GM12878 (cell line): ENCODE data around the gene ISCA2. TPM values are rescaled to one million over a fixed set of nuclear protein-coding genes. Genes with fewer than 3 reads are reported as not detected.
A peak's percentile ranks its signal among the peaks of the same experiment; 100 is the strongest.

ENCODE experiments used
- CHD1 ChIP-seq: IDR thresholded peaks from 2 replicates; pipeline ENCODE4 v1.6.1; 2012; ENCODE audit warnings: low read depth, low read length, improper control_type of control experiment
- CHD4 ChIP-seq: fragments of 200-600 bp; sonication (generic); IDR thresholded peaks from 2 replicates; pipeline ENCODE4 v1.6.1; 2016; ENCODE audit warnings: mild to moderate bottlenecking
- EP300 ChIP-seq, 2 experiments: fragments of 150-350 bp in 1 of 2; IDR thresholded peaks; 2 replicates each; pipeline ENCODE4 v1.6.1; 2011 to 2012; ENCODE audit warnings: low read depth in 2 of 2, low read length in 2 of 2, borderline replicate concordance in 1 of 2, improper control_type of control experiment in 1 of 2, inconsistent platforms in 1 of 2; ENCODE audit not compliant: control insufficient read depth in 1 of 2
- HCFC1 ChIP-seq: fragments of 150-350 bp; IDR thresholded peaks from 2 replicates; pipeline ENCODE4 v1.6.1; 2014; ENCODE audit warnings: low read length
- IKZF1 ChIP-seq: fragments of 450-650 bp; conservative IDR thresholded peaks from 2 replicates; pipeline ENCODE4 v1.6.1; 2017; ENCODE audit warnings: antibody characterized with exemption, mild to moderate bottlenecking
- MEF2B ChIP-seq: fragments of 450-650 bp; IDR thresholded peaks from 2 replicates; pipeline ENCODE4 v1.6.1; 2018; ENCODE audit warnings: mild to moderate bottlenecking, moderate library complexity; ENCODE audit not compliant: partially characterized antibody, poor library complexity, severe bottlenecking
- MTA3 ChIP-seq: IDR thresholded peaks from 2 replicates; pipeline ENCODE4 v1.6.1; 2012; ENCODE audit warnings: low read length, inconsistent platforms, borderline replicate concordance
- MYC ChIP-seq: IDR thresholded peaks from 2 replicates; pipeline ENCODE4 v1.6.1; 2011; ENCODE audit warnings: mild to moderate bottlenecking, low read length, moderate library complexity, inconsistent platforms; ENCODE audit not compliant: insufficient read depth, insufficient replicate concordance, insufficient read length, severe bottlenecking
- NRF1 ChIP-seq: conservative IDR thresholded peaks from 2 replicates; pipeline ENCODE4 v1.6.1; 2011; ENCODE audit warnings: mild to moderate bottlenecking, low read depth, low read length, improper control_type of control experiment
- RAD21 ChIP-seq: IDR thresholded peaks from 2 replicates; pipeline ENCODE4 v1.6.1; 2011; ENCODE audit warnings: mild to moderate bottlenecking, low read depth, low read length, moderate library complexity; ENCODE audit not compliant: insufficient read depth
- RAD51 ChIP-seq: fragments of 450-650 bp; IDR thresholded peaks from 2 replicates; pipeline ENCODE4 v1.6.1; 2016; ENCODE audit warnings: moderate library complexity, mild to moderate bottlenecking, inconsistent platforms
- SIX5 ChIP-seq: IDR thresholded peaks from 2 replicates; pipeline ENCODE4 v1.6.1; 2011; ENCODE audit warnings: mild to moderate bottlenecking, low read depth, low read length, moderate library complexity; ENCODE audit not compliant: severe bottlenecking
- SRF ChIP-seq, 2 experiments: IDR thresholded peaks; 2 replicates each; pipeline ENCODE4 v1.6.1; 2011; ENCODE audit warnings: low read depth in 2 of 2, low read length in 2 of 2, mild to moderate bottlenecking in 1 of 2, moderate library complexity in 1 of 2
- TCF7 ChIP-seq: IDR thresholded peaks from 2 replicates; pipeline ENCODE4 v1.6.1; 2014; ENCODE audit warnings: antibody characterized with exemption, borderline replicate concordance
- ZNF207 ChIP-seq: fragments of 450-650 bp; IDR thresholded peaks from 2 replicates; pipeline ENCODE4 v1.6.1; 2014; ENCODE audit warnings: antibody characterized with exemption, mild to moderate bottlenecking, borderline replicate concordance
- ZNF622 ChIP-seq: fragments of 450-650 bp; IDR thresholded peaks from 2 replicates; pipeline ENCODE4 v1.6.1; 2017; ENCODE audit warnings: mild to moderate bottlenecking, inconsistent platforms
- polyA plus RNA-seq, 11 experiments: library from polyadenylated mRNA; depleted of rRNA in 4 of 11; unstranded in 6 of 11; stranded (reverse) in 5 of 11; fragments of >200 nt; fragmentation: Nextera tagmentation in 4 of 11; fragmentation: Illumina TruSeq in 1 of 11; extraction: Ambion mirVana in 4 of 11; extraction: Trizol in 1 of 11; gene quantifications; 1 replicate in 1 of 11; 2 replicates in 10 of 11; pipeline versions ENCODE4 v1.2.1 to v1.2.3, GENCODE V29; 2011 to 2016; ENCODE audit warnings: inconsistent platforms in 2 of 11, missing spikeins in 2 of 11, low read depth in 1 of 11
- total RNA-seq, 4 experiments: library from RNA; depleted of rRNA in 3 of 4; stranded (reverse); fragments of >200 nt in 3 of 4; fragmentation: Illumina TruSeq in 1 of 4; extraction: Trizol in 1 of 4; gene quantifications; 2 replicates each; pipeline versions ENCODE4 v1.2.1 to v1.2.3, GENCODE V29; 2013 to 2021
- TF ChIP-seq, protein P1 (sequence below): IDR thresholded peaks from 2 replicates; pipeline ENCODE4 v1.6.1; 2012; ENCODE audit warnings: low read depth, low read length, improper control_type of control experiment
- TF ChIP-seq, protein P2 (sequence below): IDR thresholded peaks from 2 replicates; pipeline ENCODE4 v1.6.1; 2011; ENCODE audit warnings: low read depth, low read length, improper control_type of control experiment, borderline replicate concordance

Gene ISCA2
- total and polyA plus RNA-seq, 10 of the 15 experiments (the other 5 are each of a cell fraction or from before 2014, with no cell fraction given) = 7.5 to 116 (median 32.5) TPM

DNA sequence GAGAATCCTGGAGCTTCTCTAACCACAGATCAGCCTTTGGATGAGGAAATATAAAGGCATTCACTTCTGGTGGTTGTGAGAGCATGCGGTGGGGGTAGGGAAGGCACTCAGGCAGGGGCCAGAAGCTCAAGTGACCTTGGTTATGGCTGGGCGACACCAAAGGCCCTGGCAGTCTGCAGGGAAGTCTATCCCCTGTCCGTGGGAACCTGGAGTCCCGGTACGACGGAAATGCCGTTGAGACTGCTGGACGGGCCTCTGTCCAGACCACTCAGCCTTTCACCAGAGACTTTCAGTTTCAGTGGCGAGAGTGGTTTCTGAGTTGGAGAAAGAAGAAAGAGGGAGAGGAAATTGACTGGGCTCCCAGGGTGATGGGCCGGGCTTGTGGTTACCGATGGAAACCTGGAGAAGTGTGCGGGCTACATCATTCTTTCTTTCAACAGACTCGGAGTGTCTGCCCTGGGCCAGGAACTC, 20.9 kb downstream of the ISCA2 start (continued):
- TF ChIP-seq MTA3 = no peak
- TF ChIP-seq NRF1 = no peak
- TF ChIP-seq IKZF1 = peak; percentile 44; the same call in 1 of the 2 replicates
- no peak for TF ChIP-seq HCFC1
- TF ChIP-seq ZNF622 = no peak
- no peak for TF ChIP-seq RAD21
- TF ChIP-seq CHD1 = no peak
- TF ChIP-seq MEF2B = peak; percentile 22
- TF ChIP-seq, protein P1, sequence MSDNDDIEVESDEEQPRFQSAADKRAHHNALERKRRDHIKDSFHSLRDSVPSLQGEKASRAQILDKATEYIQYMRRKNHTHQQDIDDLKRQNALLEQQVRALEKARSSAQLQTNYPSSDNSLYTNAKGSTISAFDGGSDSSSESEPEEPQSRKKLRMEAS = no peak
- TF ChIP-seq RAD51 = no peak
- TF ChIP-seq TCF7 = no peak
- no peak for TF ChIP-seq EP300 (IDR thresholded peaks at IDR 0.05; ENCODE audit: borderline replicate concordance in 1 of 2, control insufficient read depth in 1 of 2, low read depth in 2 of 2, low read length in 2 of 2)
- TF ChIP-seq MYC = no peak
- TF ChIP-seq CHD4 = no peak
- no peak for TF ChIP-seq ZNF207
- TF ChIP-seq SIX5 = no peak
- TF ChIP-seq SRF (IDR thresholded peaks at IDR 0.05; ENCODE audit: low read depth in 2 of 2, low read length in 2 of 2) = no peak
- TF ChIP-seq, protein P2, sequence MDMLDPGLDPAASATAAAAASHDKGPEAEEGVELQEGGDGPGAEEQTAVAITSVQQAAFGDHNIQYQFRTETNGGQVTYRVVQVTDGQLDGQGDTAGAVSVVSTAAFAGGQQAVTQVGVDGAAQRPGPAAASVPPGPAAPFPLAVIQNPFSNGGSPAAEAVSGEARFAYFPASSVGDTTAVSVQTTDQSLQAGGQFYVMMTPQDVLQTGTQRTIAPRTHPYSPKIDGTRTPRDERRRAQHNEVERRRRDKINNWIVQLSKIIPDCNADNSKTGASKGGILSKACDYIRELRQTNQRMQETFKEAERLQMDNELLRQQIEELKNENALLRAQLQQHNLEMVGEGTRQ = no peak
- TF ChIP-seq, all 136 proteins: peak for 4
